ENCODE results near the gene CDC42EP2. TPM values are rescaled to one million over a fixed set of nuclear protein-coding genes. Genes with fewer than 3 reads are reported as not detected.
A peak's percentile ranks its signal among the peaks of the same experiment; 100 is the strongest.

CDC42EP2 gene
- total RNA-seq, 1 donor from 2014 or later = 26.7 TPM

DNA sequence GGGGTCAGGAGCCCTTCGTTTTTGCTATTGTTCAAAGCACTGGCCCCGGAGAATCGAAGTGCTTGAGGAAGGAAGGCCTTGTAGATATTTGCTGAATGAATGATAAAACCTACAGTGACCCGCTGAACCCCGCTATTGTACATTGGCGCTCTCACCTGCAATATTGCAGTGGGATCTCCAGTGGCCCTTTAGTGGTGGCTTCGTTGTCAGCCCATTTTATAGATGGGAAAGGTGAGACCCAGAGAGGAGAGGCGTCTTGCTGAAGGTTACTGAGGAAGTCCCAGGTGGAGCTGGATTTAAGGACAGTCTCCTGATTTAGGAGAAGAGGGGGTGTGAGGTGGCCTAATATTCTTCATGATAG lies 1.2 kb downstream of the CDC42EP2 start:
- TF ChIP-seq, protein P1, sequence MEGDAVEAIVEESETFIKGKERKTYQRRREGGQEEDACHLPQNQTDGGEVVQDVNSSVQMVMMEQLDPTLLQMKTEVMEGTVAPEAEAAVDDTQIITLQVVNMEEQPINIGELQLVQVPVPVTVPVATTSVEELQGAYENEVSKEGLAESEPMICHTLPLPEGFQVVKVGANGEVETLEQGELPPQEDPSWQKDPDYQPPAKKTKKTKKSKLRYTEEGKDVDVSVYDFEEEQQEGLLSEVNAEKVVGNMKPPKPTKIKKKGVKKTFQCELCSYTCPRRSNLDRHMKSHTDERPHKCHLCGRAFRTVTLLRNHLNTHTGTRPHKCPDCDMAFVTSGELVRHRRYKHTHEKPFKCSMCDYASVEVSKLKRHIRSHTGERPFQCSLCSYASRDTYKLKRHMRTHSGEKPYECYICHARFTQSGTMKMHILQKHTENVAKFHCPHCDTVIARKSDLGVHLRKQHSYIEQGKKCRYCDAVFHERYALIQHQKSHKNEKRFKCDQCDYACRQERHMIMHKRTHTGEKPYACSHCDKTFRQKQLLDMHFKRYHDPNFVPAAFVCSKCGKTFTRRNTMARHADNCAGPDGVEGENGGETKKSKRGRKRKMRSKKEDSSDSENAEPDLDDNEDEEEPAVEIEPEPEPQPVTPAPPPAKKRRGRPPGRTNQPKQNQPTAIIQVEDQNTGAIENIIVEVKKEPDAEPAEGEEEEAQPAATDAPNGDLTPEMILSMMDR (IDR thresholded peaks at IDR 0.05; ENCODE audit: insufficient read depth, low read depth, low read length) = no peak
- no peak for TF ChIP-seq EZH2 (IDR thresholded peaks at IDR 0.05; ENCODE audit: insufficient read depth, low read length)
- Histone ChIP-seq H3K4me3 (ENCODE audit: insufficient read depth, low read depth, low read length) (peak overlapping the region; percentile 74), H3K9me3 (ENCODE audit: insufficient read depth, low read depth, low read length) (no peaks in the 10 kb centered on the region), H3K27ac (ENCODE audit: low read depth, low read length) (peak overlapping the region; percentile 82), H4K20me1 (ENCODE audit: insufficient read depth, low read length) (peaks cover 43% of the 10 kb centered on the region), H3K27me3 (ENCODE audit: insufficient read depth, low read length) (no peaks in the 10 kb centered on the region), H3K9ac (ENCODE audit: low read length) (peak overlapping the region; percentile 92), H3K36me3 (ENCODE audit: insufficient read depth, low read length) (peaks cover 3% of the 10 kb centered on the region), H2AFZ (ENCODE audit: low read depth, low read length) (no peak overlapping the region), H3K4me2 (ENCODE audit: low read length) (peak overlapping the region; percentile 86), H3K79me2 (ENCODE audit: insufficient read depth, low read length) (peaks cover 59% of the 10 kb centered on the region), H3K4me1 (ENCODE audit: insufficient read depth, low read length) (peaks cover 33% of the 10 kb centered on the region)
- H3K27me3 Mint-ChIP-seq (ENCODE audit: low read depth, unreplicated experiment) = no peaks in the 10 kb centered on the region
- H3K4me3 Mint-ChIP-seq (ENCODE audit: unreplicated experiment) = peak overlapping the region; percentile 92
- H3K9me3 Mint-ChIP-seq (ENCODE audit: unreplicated experiment) = no peaks in the 10 kb centered on the region
- peaks cover 20% of the 10 kb centered on the region for H3K4me1 Mint-ChIP-seq (ENCODE audit: low read depth, unreplicated experiment)
- DNase-seq (ENCODE audit: low read depth) (no peak), FAIRE-seq (no peak)
- H3K36me3 Mint-ChIP-seq (ENCODE audit: low read depth, unreplicated experiment) = peaks cover 5% of the 10 kb centered on the region
- H3K27ac Mint-ChIP-seq (ENCODE audit: unreplicated experiment) = peak overlapping the region; percentile 67

DNA sequence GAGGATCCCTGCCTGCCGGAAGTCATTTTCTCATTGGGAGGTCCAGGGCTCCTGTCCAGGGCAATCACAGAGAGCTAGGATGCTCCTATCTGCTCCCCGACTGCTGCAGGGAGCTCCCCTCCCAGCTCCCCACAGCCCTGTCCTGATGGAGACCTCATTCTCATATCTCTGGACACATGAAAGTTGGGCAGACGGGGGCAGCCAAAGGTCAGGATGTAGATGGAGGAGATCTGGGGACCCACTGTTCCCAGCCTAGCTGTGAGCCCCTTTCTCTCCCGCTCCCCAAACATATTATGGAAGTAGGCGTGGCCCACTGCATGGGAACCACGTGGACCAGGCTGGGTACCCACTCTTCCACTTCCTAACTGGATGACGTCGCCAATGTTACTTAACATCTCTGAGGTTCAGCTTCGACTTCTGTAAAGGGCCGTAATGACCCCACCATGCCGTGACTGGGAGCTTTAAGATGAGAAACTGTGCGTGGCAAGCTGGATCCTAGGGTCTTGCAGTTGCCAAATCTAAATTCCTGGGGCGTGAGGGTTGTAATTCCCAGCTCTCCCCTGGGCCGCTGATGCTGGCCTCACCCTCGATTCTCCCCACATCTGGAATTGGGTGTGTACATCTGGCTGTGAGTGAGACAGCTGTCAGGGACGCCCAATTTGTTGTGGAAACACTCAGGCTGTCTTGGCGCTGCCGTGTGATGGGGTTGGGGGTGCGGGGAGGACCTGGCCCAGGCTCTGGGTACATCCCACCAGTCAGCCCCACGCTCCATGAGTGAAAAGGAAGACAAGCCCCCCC lies 1.8 kb downstream of the CDC42EP2 start:
- peaks cover 30% of the 10 kb centered on the region for H3K4me1 ChIP-seq (ENCODE audit: insufficient read depth, low read length)
- TF ChIP-seq, protein P1 (IDR thresholded peaks at IDR 0.05; ENCODE audit: insufficient read depth, low read depth, low read length) = no peak
- TF ChIP-seq EZH2 (IDR thresholded peaks at IDR 0.05; ENCODE audit: insufficient read depth, low read length) = no peak
- H2AFZ ChIP-seq (ENCODE audit: low read depth, low read length) = peak overlapping the region; percentile 42
- FAIRE-seq (peak; percentile 41), DNase-seq (ENCODE audit: low read depth) (peak; percentile 83)
- H3K36me3 ChIP-seq (ENCODE audit: insufficient read depth, low read length) = peaks cover 3% of the 10 kb centered on the region
- peaks cover 65% of the 10 kb centered on the region for H3K79me2 ChIP-seq (ENCODE audit: insufficient read depth, low read length)
- peak overlapping the region; percentile 92 for H3K4me3 Mint-ChIP-seq (ENCODE audit: unreplicated experiment)
- H3K36me3 Mint-ChIP-seq (ENCODE audit: low read depth, unreplicated experiment) = peaks cover 5% of the 10 kb centered on the region
- H3K9me3 Mint-ChIP-seq (ENCODE audit: unreplicated experiment) = no peaks in the 10 kb centered on the region
- no peaks in the 10 kb centered on the region for H3K27me3 Mint-ChIP-seq (ENCODE audit: low read depth, unreplicated experiment)
- H3K27me3 ChIP-seq (ENCODE audit: insufficient read depth, low read length) = no peaks in the 10 kb centered on the region
- peak overlapping the region; percentile 82 for H3K27ac ChIP-seq (ENCODE audit: low read depth, low read length)
- peak overlapping the region; percentile 86 for H3K4me2 ChIP-seq (ENCODE audit: low read length)
- H3K27ac Mint-ChIP-seq (ENCODE audit: unreplicated experiment) = peak overlapping the region; percentile 67
- H3K9me3 ChIP-seq (ENCODE audit: insufficient read depth, low read depth, low read length) = no peaks in the 10 kb centered on the region
- peak overlapping the region; percentile 92 for H3K9ac ChIP-seq (ENCODE audit: low read length)
- peak overlapping the region; percentile 74 for H3K4me3 ChIP-seq (ENCODE audit: insufficient read depth, low read depth, low read length)
- peaks cover 18% of the 10 kb centered on the region for H3K4me1 Mint-ChIP-seq (ENCODE audit: low read depth, unreplicated experiment)
- peaks cover 49% of the 10 kb centered on the region for H4K20me1 ChIP-seq (ENCODE audit: insufficient read depth, low read length)

Measured in astrocyte (in vitro differentiated cells and primary cell).